Skeletal muscle cell (primary cell): Measurements from ENCODE around the gene POU6F2.

ENCODE experiments used
- DNase-seq: peaks from one replicate; pipeline ENCODE4 v3.0.0-alpha.2; 2010; ENCODE audit warnings: low read depth
- H3K4me3 ChIP-seq: 2 replicates; pipeline ENCODE4 v1.5.1; 2011; ENCODE audit warnings: low read depth, mild to moderate bottlenecking, control low read depth, low read length, moderate library complexity

Gene POU6F2

GRCh38 chr7:39051279-39051678 lies 73.6 kb downstream of the POU6F2 start:
- no peak for DNase-seq

GRCh38 chr7:39051707-39052106 lies 74.0 kb downstream of the POU6F2 start:
- DNase-seq = no peak
- no peak overlapping the region for H3K4me3 ChIP-seq

More at GRCh38 chr7:39051279-39051678, 73.6 kb downstream of the POU6F2 start:
- no peak overlapping the region for H3K4me3 ChIP-seq

- no peak for DNase-seq
- H3K4me3 ChIP-seq = no peak overlapping the region
Observed at GRCh38 chr7:39054731-39055130, 77.0 kb downstream of the POU6F2 start.

GRCh38 chr7:39056153-39056552 lies 78.4 kb downstream of the POU6F2 start:
- H3K4me3 ChIP-seq = no peak overlapping the region
- no peak for DNase-seq

- no peak overlapping the region for H3K4me3 ChIP-seq
- DNase-seq = no peak
Observed at GRCh38 chr7:39062811-39063210, 85.1 kb downstream of the POU6F2 start.

GRCh38 chr7:39069031-39069430 lies 91.3 kb downstream of the POU6F2 start:
- no peak overlapping the region for H3K4me3 ChIP-seq
- no peak for DNase-seq

GRCh38 chr7:39069896-39070881 lies 92.5 kb downstream of the POU6F2 start:
- DNase-seq = no peak

GRCh38 chr7:39071116-39071515 lies 93.4 kb downstream of the POU6F2 start:
- DNase-seq = no peak
- H3K4me3 ChIP-seq = no peak overlapping the region

More at GRCh38 chr7:39069896-39070881, 92.5 kb downstream of the POU6F2 start:
- H3K4me3 ChIP-seq = no peak overlapping the region

- H3K4me3 ChIP-seq = no peak overlapping the region
- no peak for DNase-seq
Observed at GRCh38 chr7:39073432-39073831, 95.7 kb downstream of the POU6F2 start.

GRCh38 chr7:39075210-39075609 lies 97.5 kb downstream of the POU6F2 start:
- no peak overlapping the region for H3K4me3 ChIP-seq
- DNase-seq = no peak

- no peak for DNase-seq
- H3K4me3 ChIP-seq = no peak overlapping the region
Observed at GRCh38 chr7:39083781-39084180, 106.1 kb downstream of the POU6F2 start.

- DNase-seq = no peak
- no peak overlapping the region for H3K4me3 ChIP-seq
Observed at GRCh38 chr7:39084349-39084748, 106.6 kb downstream of the POU6F2 start.

GRCh38 chr7:39085189-39085588 lies 107.5 kb downstream of the POU6F2 start:
- H3K4me3 ChIP-seq = no peak overlapping the region

GRCh38 chr7:39085590-39086049 lies 107.9 kb downstream of the POU6F2 start:
- H3K4me3 ChIP-seq = no peak overlapping the region
- no peak for DNase-seq

More at GRCh38 chr7:39085189-39085588, 107.5 kb downstream of the POU6F2 start:
- no peak for DNase-seq

- no peak for DNase-seq
Observed at GRCh38 chr7:39086638-39087360, 109.1 kb downstream of the POU6F2 start.

GRCh38 chr7:39088730-39089593 lies 111.3 kb downstream of the POU6F2 start:
- DNase-seq = no peak
- H3K4me3 ChIP-seq = no peak overlapping the region

More at GRCh38 chr7:39086638-39087360, 109.1 kb downstream of the POU6F2 start:
- H3K4me3 ChIP-seq = no peak overlapping the region

- H3K4me3 ChIP-seq = no peak overlapping the region
- DNase-seq = no peak
Observed at GRCh38 chr7:39091145-39091544, 113.4 kb downstream of the POU6F2 start.

- no peak for DNase-seq
- no peak overlapping the region for H3K4me3 ChIP-seq
Observed at GRCh38 chr7:39091774-39092173, 114.1 kb downstream of the POU6F2 start.

- no peak for DNase-seq
Observed at GRCh38 chr7:39094731-39095130, 117.0 kb downstream of the POU6F2 start.

More at GRCh38 chr7:39094731-39095130, 117.0 kb downstream of the POU6F2 start:
- no peak overlapping the region for H3K4me3 ChIP-seq
